Prostate gland (tissue), 2 donors: ENCODE results near the gene PHLDA3. TPM values are rescaled to one million over a fixed set of nuclear protein-coding genes. Genes with fewer than 3 reads are reported as not detected.

Experiments used
- DNase-seq: peaks from one replicate; pipeline ENCODE4 v3.0.0-alpha.2; 2019; ENCODE audit warnings: low spot score
- H3K27ac ChIP-seq, 2 donors: fragments of 200-600 bp; sonication (generic); 2 replicates each; pipeline ENCODE4 v1.5.1; 2017 to 2019
- H3K27me3 ChIP-seq: fragments of 200-600 bp; sonication (generic); replicated peaks from 2 replicates; pipeline ENCODE4 v1.5.1; 2019; ENCODE audit not compliant: insufficient read depth
- H3K36me3 ChIP-seq, 2 donors: fragments of 200-600 bp; sonication (generic); 1 replicate in 1 of 2; 2 replicates in 1 of 2; pipeline versions ENCODE4 v1.5.1 to v1.8.1; 2017 to 2019
- H3K4me1 ChIP-seq: fragments of 200-600 bp; sonication (generic); replicated peaks from 2 replicates; pipeline ENCODE4 v1.5.1; 2019
- H3K4me3 ChIP-seq, 2 donors: fragments of 200-600 bp; sonication (generic); 2 replicates each; pipeline ENCODE4 v1.5.1; 2017 to 2019
- H3K9me3 ChIP-seq: fragments of 200-600 bp; sonication (generic); 2 replicates; pipeline ENCODE4 v1.5.1; 2017
- CTCF ChIP-seq, 4 experiments: fragments of 200-600 bp in 2 of 4; fragments of 450-650 bp in 2 of 4; sonication (generic) in 2 of 4; IDR thresholded peaks; 1 replicate in 3 of 4; 2 replicates in 1 of 4; pipeline ENCODE4 v1.5.1; 2016 to 2019; ENCODE audit warnings: antibody characterized with exemption in 4 of 4, mild to moderate bottlenecking in 2 of 4, moderate library complexity in 2 of 4
- POLR2A ChIP-seq: fragments of 450-650 bp; IDR thresholded peaks from one replicate; pipeline ENCODE4 v1.6.1; 2016; ENCODE audit warnings: antibody characterized with exemption, mild to moderate bottlenecking
- POLR2AphosphoS5 ChIP-seq: sonication (generic); formaldehyde crosslinking; IDR thresholded peaks from one replicate; pipeline ENCODE4 v1.6.1; 2017; ENCODE audit warnings: antibody characterized with exemption
- WGBS: methylation state at CpG from one replicate; pipeline ENCODE4 v1.1.5; 2018; 5-methylcytosine and 5-hydroxymethylcytosine counted together
- intact Hi-C: fragments of 100-400 bp; cut with DNase I; formaldehyde crosslinking; loops from one replicate; pipeline ENCODE4 v1.14.2; 2022
- total RNA-seq, 2 donors: library from RNA; depleted of rRNA; stranded (reverse); fragments of >200 nt; gene quantifications; one replicate each; pipeline ENCODE4 v1.1.0, GENCODE V29; 2016

PHLDA3 gene
- total RNA-seq, 2 donors from 2014 or later: 49.7 to 73.9 TPM

GRCh38 chr1:201434266-201434665 lies 34.7 kb downstream of the PHLDA3 start:
- DNase-seq: no peak
- Histone ChIP-seq H3K4me1 (no peaks in the 10 kb centered on the region), H3K9me3 (no peaks in the 10 kb centered on the region), H3K27ac (no peak overlapping the region), H3K4me3 (no peak overlapping the region), H3K27me3 (no peaks in the 10 kb centered on the region), H3K36me3 (no peaks in the 10 kb centered on the region)
- TF ChIP-seq POLR2A (no peak), CTCF (IDR thresholded peaks at IDR 0.05) (no peak), POLR2AphosphoS5 (no peak)
- WGBS: 95% methylated on average over 3 of the region's 3 CpGs
- intact Hi-C loops: no loop called here

- no peaks in the 10 kb centered on the region for H3K4me1 ChIP-seq
- no peak for DNase-seq
- H3K36me3 ChIP-seq: no peaks in the 10 kb centered on the region
- TF ChIP-seq CTCF (IDR thresholded peaks at IDR 0.05) (no peak), POLR2AphosphoS5 (no peak), POLR2A (no peak)
- no peak overlapping the region for H3K4me3 ChIP-seq
- 87% methylated on average over 6 of the region's 6 CpGs for WGBS
- no peaks in the 10 kb centered on the region for H3K9me3 ChIP-seq
- no peaks in the 10 kb centered on the region for H3K27me3 ChIP-seq
- no peak overlapping the region for H3K27ac ChIP-seq
- intact Hi-C loops: no loop called here
These were observed 35.4 kb downstream of the PHLDA3 start for GRCh38 chr1:201433609-201434008.

DNA sequence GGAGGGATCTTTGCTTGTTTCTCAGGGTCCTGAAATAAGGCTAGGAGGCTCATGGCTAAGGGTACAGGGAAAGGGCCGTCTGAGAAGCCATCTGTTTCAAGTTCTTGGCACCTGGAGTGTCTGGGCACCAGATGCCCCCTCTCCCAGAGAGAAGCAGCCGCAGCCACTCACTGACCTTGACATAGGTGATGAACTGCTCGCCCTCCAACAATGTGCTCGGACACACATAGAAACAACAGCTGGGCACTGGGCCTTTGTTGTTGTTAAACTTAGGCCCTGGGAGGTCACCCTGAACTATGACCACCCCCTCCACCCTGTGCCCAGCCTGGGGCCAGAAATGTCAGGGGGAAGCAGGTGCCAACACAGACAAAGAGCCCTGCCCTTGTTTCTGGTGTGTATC lies 38.2 kb downstream of the PHLDA3 start:
- Histone ChIP-seq H3K9me3 (no peaks in the 10 kb centered on the region), H3K36me3 (no peaks in the 10 kb centered on the region), H3K27me3 (no peaks in the 10 kb centered on the region), H3K4me3 (no peak overlapping the region), H3K4me1 (no peaks in the 10 kb centered on the region), H3K27ac (no peak overlapping the region)
- intact Hi-C loops: no loop called here
- TF ChIP-seq CTCF (IDR thresholded peaks at IDR 0.05) (no peak), POLR2AphosphoS5 (no peak), POLR2A (no peak)
- DNase-seq: no peak
- 89% methylated on average over 4 of the region's 4 CpGs for WGBS

- no peaks in the 10 kb centered on the region for H3K36me3 ChIP-seq
- no peaks in the 10 kb centered on the region for H3K27me3 ChIP-seq
- no peak overlapping the region for H3K27ac ChIP-seq
- TF ChIP-seq CTCF (IDR thresholded peaks at IDR 0.05) (no peak), POLR2AphosphoS5 (no peak), POLR2A (no peak)
- no peaks in the 10 kb centered on the region for H3K4me1 ChIP-seq
- DNase-seq: no peak
- intact Hi-C loops: no loop called here
- no peak overlapping the region for H3K4me3 ChIP-seq
- 69% methylated on average over 18 of the region's 18 CpGs for WGBS
- no peaks in the 10 kb centered on the region for H3K9me3 ChIP-seq
These were observed 39.1 kb downstream of the PHLDA3 start for GRCh38 chr1:201429736-201430501.

GRCh38 chr1:201427963-201428362 lies 41.0 kb downstream of the PHLDA3 start:
- no peak overlapping the region for H3K4me3 ChIP-seq
- WGBS: 60% methylated on average over 6 of the region's 6 CpGs
- TF ChIP-seq POLR2AphosphoS5 (no peak), POLR2A (no peak), CTCF (IDR thresholded peaks at IDR 0.05) (no peak)
- H3K4me1 ChIP-seq: no peaks in the 10 kb centered on the region
- no peak overlapping the region for H3K27ac ChIP-seq
- no peaks in the 10 kb centered on the region for H3K27me3 ChIP-seq
- no peak for DNase-seq
- no peaks in the 10 kb centered on the region for H3K36me3 ChIP-seq
- no peaks in the 10 kb centered on the region for H3K9me3 ChIP-seq
- intact Hi-C loops: no loop called here
